ENCODE measurements around the gene CTLA4.
"Not testable (repeated sequence)": the region's sequence is repeated elsewhere in the genome, so short reads cannot be mapped to it uniquely, and the experiment has no call there.

Gene CTLA4

DNA sequence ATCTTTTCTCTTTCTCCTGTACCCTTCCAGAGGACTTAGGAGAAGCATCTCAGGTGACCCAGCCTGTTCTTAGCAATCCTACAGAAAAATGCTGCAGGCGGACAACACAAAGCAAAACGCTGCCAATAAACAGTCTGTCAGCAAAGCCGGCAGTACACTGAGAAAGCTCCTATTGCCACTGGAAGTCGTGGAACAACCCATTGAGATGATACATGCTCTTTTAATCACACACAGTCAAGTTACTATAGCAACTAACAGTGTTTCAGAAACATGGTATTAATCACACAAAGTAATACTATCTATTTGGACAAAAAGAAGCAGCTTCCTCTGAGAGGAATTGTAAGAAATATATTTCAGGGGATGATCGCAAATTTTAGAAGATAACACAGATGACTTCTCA is 10.5 kb downstream of the CTLA4 start:
- TF ChIP-seq, protein P1, sequence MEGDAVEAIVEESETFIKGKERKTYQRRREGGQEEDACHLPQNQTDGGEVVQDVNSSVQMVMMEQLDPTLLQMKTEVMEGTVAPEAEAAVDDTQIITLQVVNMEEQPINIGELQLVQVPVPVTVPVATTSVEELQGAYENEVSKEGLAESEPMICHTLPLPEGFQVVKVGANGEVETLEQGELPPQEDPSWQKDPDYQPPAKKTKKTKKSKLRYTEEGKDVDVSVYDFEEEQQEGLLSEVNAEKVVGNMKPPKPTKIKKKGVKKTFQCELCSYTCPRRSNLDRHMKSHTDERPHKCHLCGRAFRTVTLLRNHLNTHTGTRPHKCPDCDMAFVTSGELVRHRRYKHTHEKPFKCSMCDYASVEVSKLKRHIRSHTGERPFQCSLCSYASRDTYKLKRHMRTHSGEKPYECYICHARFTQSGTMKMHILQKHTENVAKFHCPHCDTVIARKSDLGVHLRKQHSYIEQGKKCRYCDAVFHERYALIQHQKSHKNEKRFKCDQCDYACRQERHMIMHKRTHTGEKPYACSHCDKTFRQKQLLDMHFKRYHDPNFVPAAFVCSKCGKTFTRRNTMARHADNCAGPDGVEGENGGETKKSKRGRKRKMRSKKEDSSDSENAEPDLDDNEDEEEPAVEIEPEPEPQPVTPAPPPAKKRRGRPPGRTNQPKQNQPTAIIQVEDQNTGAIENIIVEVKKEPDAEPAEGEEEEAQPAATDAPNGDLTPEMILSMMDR (IDR thresholded peaks at IDR 0.05), result no peak
- no peak for TF ChIP-seq ZFX (IDR thresholded peaks at IDR 0.05; ENCODE audit: borderline replicate concordance)
- no peak overlapping the region for H3K27ac ChIP-seq

DNA sequence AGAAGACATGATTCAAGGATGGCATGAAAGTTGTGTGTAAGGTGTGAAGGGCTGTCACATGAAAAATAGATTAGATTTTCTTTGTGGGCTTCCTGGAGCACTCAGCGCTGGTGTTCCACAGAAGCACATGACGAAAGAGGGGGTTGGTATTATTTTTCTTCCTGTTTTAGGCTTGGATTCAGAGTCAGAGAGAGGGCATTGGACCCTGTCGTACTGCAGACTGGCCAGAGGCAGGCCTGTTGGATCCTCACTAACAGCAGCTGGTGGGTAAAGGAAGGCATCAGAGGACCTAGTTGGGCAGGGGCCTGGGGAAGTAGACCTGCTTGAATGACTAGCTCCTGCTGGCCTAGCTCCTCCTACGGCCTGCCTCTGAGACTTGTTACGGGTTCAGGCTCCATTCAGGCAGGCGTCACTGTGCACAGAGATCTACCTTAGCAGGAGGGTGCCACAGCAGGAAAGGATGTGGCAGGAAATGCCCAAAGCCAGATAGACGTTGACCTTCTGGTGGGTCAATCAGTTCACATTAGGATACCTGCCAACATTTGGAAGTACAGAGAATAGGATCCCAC is 13.1 kb downstream of the CTLA4 start:
- H3K27ac ChIP-seq, result no peak overlapping the region
- TF ChIP-seq, protein P1 (IDR thresholded peaks at IDR 0.05), result no peak

DNA sequence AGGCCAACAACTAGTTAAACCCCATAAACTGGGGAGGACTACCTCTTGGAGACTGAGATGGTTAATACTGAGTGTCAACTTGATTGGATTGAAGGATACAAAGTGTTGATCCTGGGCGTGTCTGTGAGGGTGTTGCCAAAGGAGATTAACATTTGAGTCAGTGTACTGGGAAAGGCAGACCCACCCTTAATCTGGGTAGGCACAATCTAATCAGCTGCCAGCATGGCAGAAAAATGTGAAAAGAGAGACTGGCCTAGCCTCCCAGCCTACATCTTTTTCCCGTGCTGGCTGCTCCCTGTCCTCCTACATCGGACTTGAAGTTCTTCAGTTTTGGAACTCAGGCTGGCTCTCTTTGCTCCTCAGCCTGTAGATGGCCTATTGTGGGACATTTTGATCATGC is 13.6 kb downstream of the CTLA4 start:
- H3K27ac ChIP-seq, result not testable (repeated sequence)

DNA sequence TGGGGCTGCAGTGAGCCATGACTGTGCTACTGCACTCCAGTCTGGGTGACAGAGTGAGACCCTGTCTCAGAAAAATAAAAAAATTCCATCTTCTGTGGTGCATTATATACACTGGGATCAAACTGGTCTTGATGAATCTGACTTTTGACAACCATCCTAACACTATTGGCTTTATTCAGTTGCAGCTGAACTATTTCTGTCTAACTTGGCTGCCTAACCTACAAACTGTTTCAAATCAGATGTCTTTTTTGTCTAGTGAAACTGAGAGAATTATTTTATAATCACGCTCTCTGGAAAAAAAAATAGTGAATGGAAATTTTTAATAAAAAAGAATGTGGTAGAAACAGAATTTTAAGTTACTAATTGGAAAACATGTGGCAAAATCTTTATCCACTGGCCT is 15.0 kb downstream of the CTLA4 start:
- no peak overlapping the region for H3K27ac ChIP-seq
- TF ChIP-seq ZFX (IDR thresholded peaks at IDR 0.05; ENCODE audit: borderline replicate concordance), result no peak
- TF ChIP-seq, protein P1 (IDR thresholded peaks at IDR 0.05), result no peak

DNA sequence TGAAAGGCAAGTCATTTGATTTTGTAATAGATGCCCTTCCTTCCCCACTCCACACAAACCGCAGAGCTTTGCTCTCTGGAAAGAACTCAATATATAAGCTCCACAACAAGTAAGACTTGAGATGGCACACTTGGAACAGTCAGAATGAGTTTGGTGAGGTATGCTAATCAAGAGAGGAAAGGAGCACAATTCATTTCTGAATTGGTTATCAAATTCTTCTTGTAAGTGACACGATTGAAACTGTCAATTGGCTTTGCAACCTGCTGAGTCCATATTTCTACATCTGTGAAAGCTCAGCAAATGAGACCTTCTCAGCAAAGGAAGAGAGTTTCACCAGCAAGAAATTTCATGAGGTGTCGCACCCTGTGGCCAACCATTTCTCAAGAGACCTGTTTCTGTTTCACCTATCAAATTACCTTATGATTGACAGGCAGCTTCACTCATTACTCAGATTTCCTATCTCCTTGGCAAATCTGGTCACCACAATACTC is 19.1 kb downstream of the CTLA4 start:
- H3K27ac ChIP-seq, result no peak overlapping the region
- no peak for TF ChIP-seq ZFX (IDR thresholded peaks at IDR 0.05; ENCODE audit: borderline replicate concordance)
- TF ChIP-seq, protein P1 (IDR thresholded peaks at IDR 0.05), result no peak

DNA sequence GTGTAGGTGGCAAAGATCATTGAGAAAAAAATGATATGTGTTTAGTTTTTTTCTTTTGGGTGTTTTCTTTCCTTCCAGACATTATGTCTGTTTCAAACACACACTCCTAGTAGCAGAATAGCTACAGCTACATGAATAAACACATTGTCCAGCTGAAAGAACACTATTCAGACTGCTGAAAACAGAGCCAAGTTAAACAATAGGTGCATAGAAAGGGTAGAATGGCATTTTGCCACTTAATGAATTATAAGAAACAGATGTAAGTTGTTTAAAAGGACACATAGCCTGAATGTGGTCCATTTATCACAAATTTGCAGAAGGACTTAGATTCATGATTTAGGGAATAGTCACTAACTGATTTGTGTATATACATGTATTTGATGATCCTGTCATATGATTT is 20.1 kb downstream of the CTLA4 start:
- TF ChIP-seq, protein P1 (IDR thresholded peaks at IDR 0.05), result no peak
- TF ChIP-seq ZFX (IDR thresholded peaks at IDR 0.05; ENCODE audit: borderline replicate concordance), result no peak

DNA sequence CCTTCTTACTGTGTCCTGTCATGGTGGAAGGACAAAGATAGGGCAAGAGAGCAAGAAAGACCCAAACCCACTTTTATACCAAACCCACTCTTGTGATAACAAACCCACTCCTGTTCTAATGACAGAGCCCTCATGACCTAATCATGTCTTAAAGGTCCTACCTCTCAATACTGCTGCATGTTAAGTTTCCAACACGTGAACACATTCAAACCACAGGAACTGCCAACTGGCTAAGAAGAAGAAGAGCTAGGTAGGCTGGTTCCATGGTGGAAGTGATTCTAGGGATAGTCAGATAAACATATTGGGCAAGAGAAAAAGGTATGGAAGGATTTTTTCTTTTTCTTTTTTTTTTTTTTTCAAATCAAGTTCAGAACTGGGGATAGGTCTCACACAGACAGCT is 22.0 kb downstream of the CTLA4 start:
- TF ChIP-seq, protein P1 (IDR thresholded peaks at IDR 0.05), result no peak
- no peak for TF ChIP-seq ZFX (IDR thresholded peaks at IDR 0.05; ENCODE audit: borderline replicate concordance)
- no peak overlapping the region for H3K27ac ChIP-seq

More for the DNA sequence above, 20.1 kb downstream of the CTLA4 start:
- H3K27ac ChIP-seq, result no peak overlapping the region

DNA sequence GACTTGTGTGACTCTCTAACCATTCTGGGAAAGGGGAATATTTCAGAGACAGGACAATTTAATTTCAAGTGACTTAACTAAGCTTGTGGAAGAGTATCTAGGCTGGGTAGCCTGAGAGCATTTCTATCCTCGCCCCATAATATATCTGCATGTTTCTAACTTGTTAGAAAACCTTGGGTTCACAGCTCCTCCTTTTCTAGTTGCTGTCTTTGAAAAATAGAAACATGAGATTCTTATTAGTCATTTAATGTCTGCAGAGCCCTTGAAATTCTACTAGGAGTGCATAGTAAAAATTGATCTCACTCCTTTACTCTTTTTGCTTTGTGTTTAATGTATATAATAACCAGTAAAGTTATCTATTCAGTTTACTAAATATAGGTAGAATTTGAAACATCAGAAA is 22.4 kb downstream of the CTLA4 start:
- no peak overlapping the region for H3K27ac ChIP-seq
- TF ChIP-seq, protein P1 (IDR thresholded peaks at IDR 0.05), result no peak
- no peak for TF ChIP-seq ZFX (IDR thresholded peaks at IDR 0.05; ENCODE audit: borderline replicate concordance)
